ENCODE measurements around the gene VAV3. TPM values are rescaled to one million over a fixed set of nuclear protein-coding genes. Genes with fewer than 3 reads are reported as not detected.

The VAV3 gene
- total and polyA plus RNA-seq, 2 donors from 2014 or later = 61.6 to 87.5 TPM

GRCh38 chr1:107666493-107666892 is 298.5 kb downstream of the VAV3 start:
- no peak for TF ChIP-seq CTCF (IDR thresholded peaks at IDR 0.05; ENCODE audit: borderline replicate concordance, extremely low read depth, insufficient read depth)
- no peak overlapping the region for H3K9ac ChIP-seq (ENCODE audit: low read length in 3 of 3)
- FAIRE-seq = no peak
- H3K4me1 ChIP-seq (ENCODE audit: control insufficient read depth in 2 of 3, insufficient read depth in 2 of 3, low read depth in 1 of 3, low read length in 3 of 3) = peaks cover 2 to 50% (median 7%) of the 10 kb centered on the region in 3 donors
- no peak overlapping the region for H3K4me3 ChIP-seq (ENCODE audit: low read length in 3 of 3)
- H3K9me3 ChIP-seq (ENCODE audit: control insufficient read depth in 2 of 3, insufficient read depth in 1 of 3, low read length in 3 of 3) = no peaks in the 10 kb centered on the region
- no peaks in the 10 kb centered on the region for H3K27me3 ChIP-seq (ENCODE audit: control insufficient read depth, insufficient read depth, low read length)
- DNase-seq = no peak
- intact Hi-C loops (cut with DNase I) = no loop called here
- H3K36me3 ChIP-seq (ENCODE audit: control insufficient read depth in 2 of 3, insufficient read depth in 3 of 3, low read length in 3 of 3) = peaks cover 0 to 2% (median 0%) of the 10 kb centered on the region in 3 donors
- no peak overlapping the region for H3K27ac ChIP-seq (ENCODE audit: low read depth in 2 of 2, low read length in 2 of 2)

DNA sequence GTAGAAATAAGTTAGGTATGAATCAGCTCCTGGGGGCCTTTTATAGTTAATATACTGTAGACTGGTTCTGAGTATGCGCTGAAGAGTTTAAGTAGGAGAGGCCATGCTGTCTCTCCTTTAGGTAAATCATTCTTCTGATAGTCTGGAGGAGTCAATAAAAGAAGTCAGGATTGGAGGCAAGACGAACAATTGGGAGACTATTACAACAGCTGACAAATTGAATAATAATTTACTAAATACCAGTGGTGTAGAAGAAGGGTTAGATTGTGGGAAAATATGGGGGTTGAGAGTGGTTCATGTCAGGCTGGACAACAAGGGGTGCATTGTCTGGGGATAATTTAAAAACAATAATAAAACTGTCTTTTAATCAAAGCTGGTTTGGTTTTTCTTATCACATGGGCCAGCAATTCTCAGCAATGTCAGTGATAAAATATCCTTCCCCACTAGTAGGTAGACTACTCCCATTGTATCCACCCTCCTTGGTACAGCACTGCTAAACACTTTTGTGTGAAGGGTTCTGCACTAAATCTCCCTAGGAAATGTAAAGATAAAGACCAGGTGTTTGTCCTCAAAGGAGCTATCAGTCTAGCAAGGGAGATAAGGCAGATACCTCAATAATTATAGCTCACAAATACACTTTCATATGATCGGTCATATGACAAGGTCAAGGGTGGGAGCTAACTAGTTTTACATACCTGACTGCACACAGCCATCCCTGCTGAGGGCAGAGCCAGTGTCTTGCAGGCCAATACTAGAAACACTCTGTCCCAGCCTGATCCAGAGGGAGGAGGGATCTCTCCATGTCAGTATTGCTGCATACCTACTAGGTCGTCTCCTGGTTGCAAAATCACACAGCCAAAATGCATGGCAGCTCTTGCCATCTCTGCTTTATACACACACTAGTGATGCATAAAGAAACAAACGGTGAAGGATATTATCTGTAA is 299.7 kb downstream of the VAV3 start:
- H3K9ac ChIP-seq (ENCODE audit: low read length in 3 of 3) = peak overlapping the region in 1 of 3 donors; percentile 29
- no peak for TF ChIP-seq CTCF (IDR thresholded peaks at IDR 0.05; ENCODE audit: borderline replicate concordance, extremely low read depth, insufficient read depth)
- no peaks in the 10 kb centered on the region for H3K27me3 ChIP-seq (ENCODE audit: control insufficient read depth, insufficient read depth, low read length)
- intact Hi-C loops (cut with DNase I) = no loop called here
- no peaks in the 10 kb centered on the region for H3K9me3 ChIP-seq (ENCODE audit: control insufficient read depth in 2 of 3, insufficient read depth in 1 of 3, low read length in 3 of 3)
- DNase-seq (peak in 2 of 5 donors; percentile 31 to 49), FAIRE-seq (no peak)
- H3K4me1 ChIP-seq (ENCODE audit: control insufficient read depth in 2 of 3, insufficient read depth in 2 of 3, low read depth in 1 of 3, low read length in 3 of 3) = peaks cover 2 to 54% (median 7%) of the 10 kb centered on the region in 3 donors
- H3K4me3 ChIP-seq (ENCODE audit: low read length in 3 of 3) = peak overlapping the region in 2 of 3 donors; percentile 12 to 13
- peaks cover 0 to 2% (median 0%) of the 10 kb centered on the region in 3 donors for H3K36me3 ChIP-seq (ENCODE audit: control insufficient read depth in 2 of 3, insufficient read depth in 3 of 3, low read length in 3 of 3)
- H3K27ac ChIP-seq (ENCODE audit: low read depth in 2 of 2, low read length in 2 of 2) = peak overlapping the region in 1 of 2 donors; percentile 64

DNA sequence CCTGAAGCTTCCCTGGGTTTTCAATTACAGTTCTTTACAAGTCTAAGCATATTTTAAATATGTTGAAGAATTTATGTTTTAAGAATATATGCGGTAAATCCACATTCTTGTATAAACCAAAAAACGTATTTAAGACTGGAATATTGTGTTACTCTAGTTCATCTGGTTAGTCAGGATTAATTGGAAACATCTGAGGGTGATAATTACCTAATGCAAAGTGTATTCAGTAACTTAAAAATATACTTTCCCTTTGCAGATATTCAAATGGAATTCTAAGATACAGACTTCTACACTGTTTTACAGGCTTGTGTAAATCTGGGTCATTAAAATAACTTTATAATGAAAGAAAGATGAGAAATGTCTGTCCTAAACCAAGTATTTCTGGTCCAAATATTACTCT is 302.0 kb downstream of the VAV3 start:
- H3K4me1 ChIP-seq (ENCODE audit: control insufficient read depth in 2 of 3, insufficient read depth in 2 of 3, low read depth in 1 of 3, low read length in 3 of 3) = peaks cover 2 to 40% (median 7%) of the 10 kb centered on the region in 3 donors
- intact Hi-C loops (cut with DNase I) = no loop called here
- no peaks in the 10 kb centered on the region for H3K9me3 ChIP-seq (ENCODE audit: control insufficient read depth in 2 of 3, insufficient read depth in 1 of 3, low read length in 3 of 3)
- no peaks in the 10 kb centered on the region for H3K27me3 ChIP-seq (ENCODE audit: control insufficient read depth, insufficient read depth, low read length)
- TF ChIP-seq CTCF (IDR thresholded peaks at IDR 0.05; ENCODE audit: borderline replicate concordance, extremely low read depth, insufficient read depth) = no peak
- no peak overlapping the region for H3K9ac ChIP-seq (ENCODE audit: low read length in 3 of 3)
- FAIRE-seq (no peak), DNase-seq (no peak)
- no peak overlapping the region for H3K4me3 ChIP-seq (ENCODE audit: low read length in 3 of 3)
- H3K27ac ChIP-seq (ENCODE audit: low read depth in 2 of 2, low read length in 2 of 2) = peak overlapping the region in 1 of 2 donors; percentile 17
- H3K36me3 ChIP-seq (ENCODE audit: control insufficient read depth in 2 of 3, insufficient read depth in 3 of 3, low read length in 3 of 3) = no peaks in the 10 kb centered on the region
